GM23248 (cell line): ENCODE data around the gene SLC4A3.

ENCODE experiments used
- EZH2 ChIP-seq: fragments of 200-600 bp; sonication (generic); IDR thresholded peaks from 2 replicates; pipeline ENCODE4 v1.6.1; 2018; ENCODE audit warnings: antibody characterized with exemption, mild to moderate bottlenecking; ENCODE audit not compliant: insufficient read depth, poor library complexity, severe bottlenecking
- EZH2phosphoT487 ChIP-seq: fragments of 200-600 bp; sonication (generic); IDR thresholded peaks from 2 replicates; pipeline ENCODE4 v1.6.1; 2018; ENCODE audit warnings: antibody characterized with exemption, moderate library complexity, mild to moderate bottlenecking, low read depth; ENCODE audit not compliant: insufficient read depth

GRCh38 chr2:219614076-219614860 is 13.2 kb upstream of the SLC4A3 start:
- no peak for TF ChIP-seq EZH2
- no peak for TF ChIP-seq EZH2phosphoT487
